HCT116 (cell line): ENCODE results near the gene DHFR2.

Source experiments
- ZNF274 ChIP-seq: fragments of 200-500 bp; sonication (Bioruptor generic); IDR thresholded peaks from 2 replicates; pipeline ENCODE4 v1.6.1; 2014; ENCODE audit warnings: mild to moderate bottlenecking, low read depth, low read length, inconsistent platforms
- TF ChIP-seq, protein P1 (sequence below), 3 experiments: fragments of 200-600 bp in 1 of 3; sonication (generic) in 1 of 3; IDR thresholded peaks in 2 of 3; conservative IDR thresholded peaks in 1 of 3; 2 replicates each; pipeline ENCODE4 v1.5.1; 2012 to 2017; ENCODE audit warnings: low read depth in 2 of 3, low read length in 2 of 3, antibody characterized with exemption in 1 of 3, borderline replicate concordance in 1 of 3, control low read depth in 1 of 3, mild to moderate bottlenecking in 1 of 3, mixed read lengths in 1 of 3, mixed run types in 1 of 3, moderate library complexity in 1 of 3; ENCODE audit not compliant: insufficient read depth in 1 of 3
- TF ChIP-seq, protein P2 (sequence below): IDR thresholded peaks from 2 replicates; pipeline ENCODE4 v1.6.1; 2012

DNA sequence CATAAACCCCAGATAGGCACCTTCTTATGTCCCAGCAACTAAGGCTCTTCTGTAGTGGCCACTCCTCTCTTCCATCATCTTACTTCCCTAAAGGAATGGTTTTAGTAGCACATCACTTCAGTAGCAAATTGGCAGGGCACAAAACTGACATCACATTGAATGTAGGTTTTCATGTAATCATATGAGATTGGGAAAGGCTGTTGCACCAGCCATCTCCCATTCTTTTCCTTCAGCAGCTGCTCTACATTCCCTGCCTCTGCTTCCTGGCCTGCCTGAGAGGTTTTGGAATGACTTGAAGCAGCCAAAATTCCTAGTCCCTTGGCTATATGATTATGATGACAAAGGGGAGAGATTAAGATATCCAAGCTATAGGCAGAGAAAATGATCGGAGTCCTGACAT lies 36.6 kb upstream of the DHFR2 start:
- TF ChIP-seq, protein P1, sequence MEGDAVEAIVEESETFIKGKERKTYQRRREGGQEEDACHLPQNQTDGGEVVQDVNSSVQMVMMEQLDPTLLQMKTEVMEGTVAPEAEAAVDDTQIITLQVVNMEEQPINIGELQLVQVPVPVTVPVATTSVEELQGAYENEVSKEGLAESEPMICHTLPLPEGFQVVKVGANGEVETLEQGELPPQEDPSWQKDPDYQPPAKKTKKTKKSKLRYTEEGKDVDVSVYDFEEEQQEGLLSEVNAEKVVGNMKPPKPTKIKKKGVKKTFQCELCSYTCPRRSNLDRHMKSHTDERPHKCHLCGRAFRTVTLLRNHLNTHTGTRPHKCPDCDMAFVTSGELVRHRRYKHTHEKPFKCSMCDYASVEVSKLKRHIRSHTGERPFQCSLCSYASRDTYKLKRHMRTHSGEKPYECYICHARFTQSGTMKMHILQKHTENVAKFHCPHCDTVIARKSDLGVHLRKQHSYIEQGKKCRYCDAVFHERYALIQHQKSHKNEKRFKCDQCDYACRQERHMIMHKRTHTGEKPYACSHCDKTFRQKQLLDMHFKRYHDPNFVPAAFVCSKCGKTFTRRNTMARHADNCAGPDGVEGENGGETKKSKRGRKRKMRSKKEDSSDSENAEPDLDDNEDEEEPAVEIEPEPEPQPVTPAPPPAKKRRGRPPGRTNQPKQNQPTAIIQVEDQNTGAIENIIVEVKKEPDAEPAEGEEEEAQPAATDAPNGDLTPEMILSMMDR (IDR thresholded peaks at IDR 0.05 in 2 of 3, conservative IDR thresholded peaks at IDR 0.05 in 1 of 3; ENCODE audit: borderline replicate concordance in 1 of 3, insufficient read depth in 1 of 3, low read depth in 2 of 3, low read length in 2 of 3), result no peak
- TF ChIP-seq, protein P2, sequence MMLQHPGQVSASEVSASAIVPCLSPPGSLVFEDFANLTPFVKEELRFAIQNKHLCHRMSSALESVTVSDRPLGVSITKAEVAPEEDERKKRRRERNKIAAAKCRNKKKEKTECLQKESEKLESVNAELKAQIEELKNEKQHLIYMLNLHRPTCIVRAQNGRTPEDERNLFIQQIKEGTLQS, result no peak
- TF ChIP-seq ZNF274, result no peak
